Activated CD4-positive, alpha-beta memory T cell treated with anti-CD3 and anti-CD28 coated beads for 36 hours (primary cell): ENCODE data around the gene MTHFSD. TPM values are rescaled to one million over a fixed set of nuclear protein-coding genes. Genes with fewer than 3 reads are reported as not detected.

Source experiments
- CTCF ChIA-PET: fragments of 350-600 bp; sonication (Branson Sonifier 250); formaldehyde crosslinking; loops from one replicate; lab custom pipeline; 2021; ENCODE audit warnings: antibody characterized with exemption, inconsistent platforms; lab: Charles Lee
- POLR2A ChIA-PET: fragments of 350-600 bp; sonication (Branson Sonifier 250); formaldehyde crosslinking; loops from one replicate; lab custom pipeline; 2021; ENCODE audit warnings: antibody characterized with exemption; lab: Charles Lee
- DNase-seq: peaks from one replicate; pipeline ENCODE4 v3.0.0-alpha.2; 2020
- H3K27ac Mint-ChIP-seq: one replicate; pipeline ENCODE4 v1.8.0; 2021; ENCODE audit warnings: mixed read lengths
- H3K27me3 Mint-ChIP-seq: one replicate; pipeline ENCODE4 v1.8.0; 2021; ENCODE audit warnings: mixed read lengths
- H3K36me3 Mint-ChIP-seq: one replicate; pipeline ENCODE4 v1.8.0; 2021; ENCODE audit warnings: mixed read lengths
- H3K4me1 Mint-ChIP-seq: one replicate; pipeline ENCODE4 v1.8.0; 2021; ENCODE audit warnings: low read depth, mixed read lengths
- H3K4me3 Mint-ChIP-seq: one replicate; pipeline ENCODE4 v1.8.0; 2021; ENCODE audit warnings: mild to moderate bottlenecking, mixed read lengths
- H3K9me3 Mint-ChIP-seq: one replicate; pipeline ENCODE4 v1.8.0; 2021; ENCODE audit warnings: mixed read lengths
- intact Hi-C: fragments of 100-400 bp; cut with micrococcal nuclease; formaldehyde crosslinking; loops from one replicate; pipeline ENCODE4 v1.15.1; 2023
- total RNA-seq, 2 experiments: library from RNA; stranded (reverse); gene quantifications; one replicate each; pipeline ENCODE4 v1.2.3, GENCODE V29; 2021

MTHFSD gene
- total RNA-seq, 2 experiments from 2014 or later, result 17.9 to 19.0 TPM

GRCh38 chr16:86511317-86512161 lies 43.5 kb downstream of the MTHFSD start:
- DNase-seq, result no peak
- H3K27me3 Mint-ChIP-seq, result peaks cover 58% of the 10 kb centered on the region
- H3K36me3 Mint-ChIP-seq, result peaks cover 3% of the 10 kb centered on the region
- H3K27ac Mint-ChIP-seq, result no peak overlapping the region
- no peaks in the 10 kb centered on the region for H3K9me3 Mint-ChIP-seq
- H3K4me1 Mint-ChIP-seq, result peaks cover 18% of the 10 kb centered on the region
- intact Hi-C loops, result loop anchor here (10.0 kb wide), 1 partner anchor 467 kb away; no protein-coding TSS in a partner anchor
- peak overlapping the region; percentile 41 for H3K4me3 Mint-ChIP-seq
- POLR2A ChIA-PET, result no interaction called here
- CTCF ChIA-PET, result interaction anchor here (0.5 to 1.5 kb wide), 2 partner anchors 9 to 825 kb away, joined by 3 read pairs; no protein-coding TSS in a partner anchor

GRCh38 chr16:86510465-86511261 lies 44.4 kb downstream of the MTHFSD start, which contains the start of gene FOXF1:
FOXF1 (plus strand) TSS chr16:86510527; CDS start chr16:86510570, 43 bp downstream.
- H3K27me3 Mint-ChIP-seq, result peaks cover 60% of the 10 kb centered on the region
- peaks cover 3% of the 10 kb centered on the region for H3K36me3 Mint-ChIP-seq
- H3K4me1 Mint-ChIP-seq, result peaks cover 23% of the 10 kb centered on the region
- intact Hi-C loops, result loop anchor here (10.0 kb wide), 1 partner anchor 466 kb away; no protein-coding TSS in a partner anchor
- H3K27ac Mint-ChIP-seq, result peak within 1 kb of the TSS; percentile 56
- CTCF ChIA-PET, result interaction anchor here (1.5 kb wide), 1 partner anchor 10 kb away, joined by 3 read pairs; no protein-coding TSS in a partner anchor
- no peaks in the 10 kb centered on the region for H3K9me3 Mint-ChIP-seq
- POLR2A ChIA-PET, result no interaction called here
- DNase-seq, result no peak
- H3K4me3 Mint-ChIP-seq, result peak within 1 kb of the TSS; percentile 72

- no peak for DNase-seq
- H3K27me3 Mint-ChIP-seq, result peaks cover 60% of the 10 kb centered on the region
- POLR2A ChIA-PET, result no interaction called here
- peak overlapping the region; percentile 72 for H3K4me3 Mint-ChIP-seq
- CTCF ChIA-PET, result interaction anchor here (1.5 kb wide), 1 partner anchor 11 kb away, joined by 3 read pairs; no protein-coding TSS in a partner anchor
- H3K9me3 Mint-ChIP-seq, result no peaks in the 10 kb centered on the region
- intact Hi-C loops, result loop anchor here (5.0 to 10.0 kb wide), 3 partner anchors 57 to 465 kb away; partner anchors contain the start of gene FOXC2
- no peak overlapping the region for H3K27ac Mint-ChIP-seq
- H3K36me3 Mint-ChIP-seq, result peaks cover 3% of the 10 kb centered on the region
- H3K4me1 Mint-ChIP-seq, result peaks cover 28% of the 10 kb centered on the region
Measured at GRCh38 chr16:86509759-86510464, 45.1 kb downstream of the MTHFSD start.

GRCh38 chr16:86508947-86509758 lies 45.9 kb downstream of the MTHFSD start:
- Mint-ChIP-seq H3K9me3 (no peaks in the 10 kb centered on the region), H3K4me1 (peaks cover 28% of the 10 kb centered on the region), H3K27ac (peak overlapping the region; percentile 56), H3K4me3 (peak overlapping the region; percentile 72), H3K27me3 (peaks cover 64% of the 10 kb centered on the region), H3K36me3 (peaks cover 3% of the 10 kb centered on the region)
- intact Hi-C loops, result loop anchor here (5.0 to 10.0 kb wide), 2 partner anchors 58 to 224 kb away; partner anchors contain the start of gene FOXC2
- ChIA-PET POLR2A (no interaction called here), CTCF (no interaction called here)
- no peak for DNase-seq

- ChIA-PET POLR2A (no interaction called here), CTCF (interaction anchor here (0.8 to 1.2 kb wide), 2 partner anchors 9 to 10 kb away, joined by 3 read pairs; no protein-coding TSS in a partner anchor)
- no peak for DNase-seq
- intact Hi-C loops, result loop anchor here (5.0 to 10.0 kb wide), 2 partner anchors 59 to 223 kb away; partner anchors contain the start of gene FOXC2
- Mint-ChIP-seq H3K4me3 (peak overlapping the region; percentile 45), H3K9me3 (no peaks in the 10 kb centered on the region), H3K27ac (peak overlapping the region; percentile 42), H3K4me1 (peaks cover 28% of the 10 kb centered on the region), H3K36me3 (peaks cover 3% of the 10 kb centered on the region), H3K27me3 (peaks cover 65% of the 10 kb centered on the region)
Measured at GRCh38 chr16:86508028-86508946, 46.7 kb downstream of the MTHFSD start.

- Mint-ChIP-seq H3K9me3 (no peaks in the 10 kb centered on the region), H3K27ac (peak overlapping the region; percentile 52), H3K4me1 (peaks cover 28% of the 10 kb centered on the region), H3K4me3 (peak overlapping the region; percentile 45), H3K27me3 (peaks cover 64% of the 10 kb centered on the region), H3K36me3 (peaks cover 3% of the 10 kb centered on the region)
- POLR2A ChIA-PET, result no interaction called here
- CTCF ChIA-PET, result interaction anchor here (0.8 to 1.2 kb wide), 2 partner anchors 8 to 11 kb away, joined by 3 read pairs; no protein-coding TSS in a partner anchor
- intact Hi-C loops, result loop anchor here (5.0 to 10.0 kb wide), 2 partner anchors 60 to 223 kb away; partner anchors contain the start of gene FOXC2
- DNase-seq, result no peak
Measured at GRCh38 chr16:86507173-86508027, 47.6 kb downstream of the MTHFSD start.

GRCh38 chr16:86505899-86506864 lies 48.9 kb downstream of the MTHFSD start:
- POLR2A ChIA-PET, result no interaction called here
- H3K4me3 Mint-ChIP-seq, result no peak overlapping the region
- DNase-seq, result no peak
- H3K27me3 Mint-ChIP-seq, result peaks cover 67% of the 10 kb centered on the region
- H3K4me1 Mint-ChIP-seq, result peaks cover 26% of the 10 kb centered on the region
- CTCF ChIA-PET, result interaction anchor here (0.6 kb wide), 1 partner anchor 10 kb away, joined by 4 read pairs; no protein-coding TSS in a partner anchor
- no peaks in the 10 kb centered on the region for H3K9me3 Mint-ChIP-seq
- intact Hi-C loops, result loop anchor here (5.0 to 10.0 kb wide), 2 partner anchors 61 to 221 kb away; partner anchors contain the start of gene FOXC2
- H3K27ac Mint-ChIP-seq, result no peak overlapping the region
- H3K36me3 Mint-ChIP-seq, result peaks cover 2% of the 10 kb centered on the region

GRCh38 chr16:86505185-86505898 lies 49.7 kb downstream of the MTHFSD start:
- no peak overlapping the region for H3K27ac Mint-ChIP-seq
- H3K4me1 Mint-ChIP-seq, result peaks cover 23% of the 10 kb centered on the region
- intact Hi-C loops, result loop anchor here (5.0 to 10.0 kb wide), 2 partner anchors 62 to 221 kb away; partner anchors contain the start of gene FOXC2
- POLR2A ChIA-PET, result no interaction called here
- H3K4me3 Mint-ChIP-seq, result no peak overlapping the region
- peaks cover 2% of the 10 kb centered on the region for H3K36me3 Mint-ChIP-seq
- DNase-seq, result no peak
- peaks cover 71% of the 10 kb centered on the region for H3K27me3 Mint-ChIP-seq
- CTCF ChIA-PET, result interaction anchor here (0.6 kb wide), 1 partner anchor 11 kb away, joined by 4 read pairs; no protein-coding TSS in a partner anchor
- no peaks in the 10 kb centered on the region for H3K9me3 Mint-ChIP-seq
